Calu3 (cell line): ENCODE data around the gene LARP4. TPM values are rescaled to one million over a fixed set of nuclear protein-coding genes. Genes with fewer than 3 reads are reported as not detected.
A peak's percentile ranks its signal among the peaks of the same experiment; 100 is the strongest.

Experiments used
- BruUV-seq: library from RNA; stranded (reverse); fragments of 400-500 nt; replicated peaks from 2 replicates; lab custom pipeline; 2021; lab: Mats Ljungman, UMichigan
- CTCF ChIA-PET: fragments of 300-600 bp; sonication (Branson Sonifier 250); formaldehyde crosslinking; loops from one replicate; lab custom pipeline; 2022; ENCODE audit warnings: antibody characterized with exemption; lab: Charles Lee
- DNase-seq: peaks from one replicate; pipeline ENCODE4 v3.0.0; 2022
- H3K27ac Mint-ChIP-seq: one replicate; pipeline ENCODE4 v1.8.0; 2022; ENCODE audit warnings: mixed read lengths; ENCODE audit not compliant: unreplicated experiment
- H3K27me3 Mint-ChIP-seq: one replicate; pipeline ENCODE4 v1.8.0; 2022; ENCODE audit warnings: mixed read lengths; ENCODE audit not compliant: unreplicated experiment
- H3K36me3 Mint-ChIP-seq: one replicate; pipeline ENCODE4 v1.8.0; 2022; ENCODE audit warnings: mild to moderate bottlenecking, moderate library complexity, mixed read lengths; ENCODE audit not compliant: insufficient read depth, unreplicated experiment
- H3K4me1 Mint-ChIP-seq: one replicate; pipeline ENCODE4 v1.8.0; 2022; ENCODE audit warnings: mild to moderate bottlenecking, low read depth, mixed read lengths; ENCODE audit not compliant: unreplicated experiment
- H3K4me3 Mint-ChIP-seq: one replicate; pipeline ENCODE4 v1.8.0; 2022; ENCODE audit warnings: mild to moderate bottlenecking, low read depth, moderate library complexity, mixed read lengths; ENCODE audit not compliant: unreplicated experiment
- H3K9me3 Mint-ChIP-seq: one replicate; pipeline ENCODE4 v1.8.0; 2022; ENCODE audit warnings: low read depth, mixed read lengths; ENCODE audit not compliant: unreplicated experiment
- CTCF ChIP-seq: fragments of 200-600 bp; IDR thresholded peaks from one replicate; pipeline ENCODE4 v1.8.0; 2022; ENCODE audit warnings: antibody characterized with exemption; ENCODE audit not compliant: unreplicated experiment
- intact Hi-C: fragments of 100-400 bp; cut with micrococcal nuclease; formaldehyde crosslinking; loops from one replicate; pipeline ENCODE4 v1.10.0; 2022; ENCODE audit not compliant: unreplicated experiment
- total RNA-seq: library from RNA; stranded (reverse); gene quantifications from 2 replicates; pipeline ENCODE4 v1.2.3, GENCODE V29; 2022

LARP4 gene
- total RNA-seq, 1 experiment from 2014 or later: 67.6 TPM

GRCh38 chr12:50525422-50525821, 124.7 kb downstream of the LARP4 start:
- no TSS peak for BruUV-seq
- CTCF ChIA-PET: no interaction called here
- Mint-ChIP-seq H3K4me3 (no peak overlapping the region), H3K27ac (peak overlapping the region; percentile 17), H3K27me3 (no peaks in the 10 kb centered on the region), H3K9me3 (no peaks in the 10 kb centered on the region), H3K4me1 (peaks cover 34% of the 10 kb centered on the region), H3K36me3 (peaks cover 5% of the 10 kb centered on the region)
- DNase-seq: no peak
- no peak for TF ChIP-seq CTCF
- intact Hi-C loops: no loop called here

- CTCF ChIA-PET: no interaction called here
- Mint-ChIP-seq H3K9me3 (no peaks in the 10 kb centered on the region), H3K4me3 (no peak overlapping the region), H3K4me1 (peaks cover 30% of the 10 kb centered on the region), H3K27me3 (no peaks in the 10 kb centered on the region), H3K27ac (no peak overlapping the region), H3K36me3 (peaks cover 5% of the 10 kb centered on the region)
- no peak for DNase-seq
- intact Hi-C loops: no loop called here
- no peak for TF ChIP-seq CTCF
- BruUV-seq: no TSS peak
Measured at GRCh38 chr12:50527359-50527726, 126.7 kb downstream of the LARP4 start.

GRCh38 chr12:50528800-50529199, 128.1 kb downstream of the LARP4 start:
- Mint-ChIP-seq H3K9me3 (no peaks in the 10 kb centered on the region), H3K27ac (peak overlapping the region; percentile 37), H3K36me3 (no peaks in the 10 kb centered on the region), H3K4me1 (peaks cover 30% of the 10 kb centered on the region), H3K4me3 (no peak overlapping the region), H3K27me3 (no peaks in the 10 kb centered on the region)
- no peak for DNase-seq
- intact Hi-C loops: no loop called here
- no TSS peak for BruUV-seq
- no peak for TF ChIP-seq CTCF
- CTCF ChIA-PET: no interaction called here

GRCh38 chr12:50529345-50529744, 128.7 kb downstream of the LARP4 start:
- Mint-ChIP-seq H3K4me1 (peaks cover 30% of the 10 kb centered on the region), H3K27me3 (no peaks in the 10 kb centered on the region), H3K36me3 (no peaks in the 10 kb centered on the region), H3K4me3 (no peak overlapping the region), H3K9me3 (no peaks in the 10 kb centered on the region), H3K27ac (peak overlapping the region; percentile 37)
- TF ChIP-seq CTCF: no peak
- BruUV-seq: no TSS peak
- DNase-seq: no peak
- CTCF ChIA-PET: no interaction called here
- intact Hi-C loops: no loop called here

Other genes starting within 250 kb of the LARP4 start
- 27.3 and 28.2 TPM in 2 replicates for gene CERS5, start 233.5 kb upstream of the LARP4 start, total RNA-seq
- 48.9 and 67.6 TPM in 2 replicates for gene LIMA1, start 117.4 kb upstream of the LARP4 start, total RNA-seq
- not detected in 2 replicates for gene FAM186A, start 4.3 kb upstream of the LARP4 start, total RNA-seq
- gene DIP2B, start 104.1 kb downstream of the LARP4 start, total RNA-seq: 22.8 and 24.5 TPM in 2 replicates